Measurements from ENCODE around the gene PPP1R15A. TPM values are rescaled to one million over a fixed set of nuclear protein-coding genes. Genes with fewer than 3 reads are reported as not detected.
"Not testable (repeated sequence)": the region's sequence is repeated elsewhere in the genome, so short reads cannot be mapped to it uniquely, and the experiment has no call there.

PPP1R15A gene
- total RNA-seq, 2 donors from 2014 or later, result 108 to 139 TPM

DNA sequence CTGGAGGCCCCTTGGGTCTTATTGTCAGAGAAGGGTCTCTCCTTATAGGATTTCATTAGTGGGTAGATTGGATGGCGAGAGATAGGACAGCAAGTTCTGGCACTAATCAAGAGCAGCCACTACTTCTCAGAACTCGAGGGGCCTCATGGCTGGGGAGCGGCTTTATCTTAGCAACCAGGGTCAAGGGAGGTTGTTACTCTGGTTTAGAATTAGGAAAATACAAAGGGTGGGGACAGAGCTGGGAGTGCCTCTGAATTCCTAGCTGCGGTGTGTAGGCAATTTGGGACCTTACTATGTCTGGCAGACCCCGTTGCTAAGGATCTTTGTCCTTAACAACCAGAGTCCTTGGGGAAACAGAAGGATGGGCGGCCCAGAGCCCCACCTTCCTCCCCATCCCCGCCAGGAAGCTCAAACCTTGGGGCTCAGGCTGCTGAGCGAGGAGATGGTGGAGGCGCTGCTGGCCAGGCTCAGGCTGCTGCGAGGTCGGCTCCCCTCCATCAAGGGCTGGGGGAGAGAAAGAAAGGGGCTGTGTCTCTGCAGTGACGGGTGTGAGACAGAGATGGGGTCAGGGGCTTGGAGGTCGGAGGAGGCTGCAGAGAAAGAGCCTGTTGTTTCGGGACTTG lies 5.0 kb upstream of the PPP1R15A start:
- TF ChIP-seq, protein P1, sequence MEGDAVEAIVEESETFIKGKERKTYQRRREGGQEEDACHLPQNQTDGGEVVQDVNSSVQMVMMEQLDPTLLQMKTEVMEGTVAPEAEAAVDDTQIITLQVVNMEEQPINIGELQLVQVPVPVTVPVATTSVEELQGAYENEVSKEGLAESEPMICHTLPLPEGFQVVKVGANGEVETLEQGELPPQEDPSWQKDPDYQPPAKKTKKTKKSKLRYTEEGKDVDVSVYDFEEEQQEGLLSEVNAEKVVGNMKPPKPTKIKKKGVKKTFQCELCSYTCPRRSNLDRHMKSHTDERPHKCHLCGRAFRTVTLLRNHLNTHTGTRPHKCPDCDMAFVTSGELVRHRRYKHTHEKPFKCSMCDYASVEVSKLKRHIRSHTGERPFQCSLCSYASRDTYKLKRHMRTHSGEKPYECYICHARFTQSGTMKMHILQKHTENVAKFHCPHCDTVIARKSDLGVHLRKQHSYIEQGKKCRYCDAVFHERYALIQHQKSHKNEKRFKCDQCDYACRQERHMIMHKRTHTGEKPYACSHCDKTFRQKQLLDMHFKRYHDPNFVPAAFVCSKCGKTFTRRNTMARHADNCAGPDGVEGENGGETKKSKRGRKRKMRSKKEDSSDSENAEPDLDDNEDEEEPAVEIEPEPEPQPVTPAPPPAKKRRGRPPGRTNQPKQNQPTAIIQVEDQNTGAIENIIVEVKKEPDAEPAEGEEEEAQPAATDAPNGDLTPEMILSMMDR (IDR thresholded peaks at IDR 0.05), result no peak
- H3K27ac ChIP-seq, result peak overlapping the region in 1 of 2 donors; percentile 86
- H3K27me3 ChIP-seq (replicated peaks; ENCODE audit: insufficient read depth), result no peaks in the 10 kb centered on the region
- no peak for ATAC-seq (ENCODE audit: insufficient number of reproducible peaks, low FRiP score, low read depth)
- no peaks in the 10 kb centered on the region for H3K36me3 ChIP-seq
- peaks cover 3 to 28% of the 10 kb centered on the region in 2 donors for H3K4me1 ChIP-seq (ENCODE audit: control insufficient read depth in 1 of 2, low read depth in 2 of 2)
- DNase-seq (ENCODE audit: low spot score), result no peak
- H3K9me3 ChIP-seq, result no peaks in the 10 kb centered on the region
- H3K4me3 ChIP-seq, result peak overlapping the region; percentile 63

DNA sequence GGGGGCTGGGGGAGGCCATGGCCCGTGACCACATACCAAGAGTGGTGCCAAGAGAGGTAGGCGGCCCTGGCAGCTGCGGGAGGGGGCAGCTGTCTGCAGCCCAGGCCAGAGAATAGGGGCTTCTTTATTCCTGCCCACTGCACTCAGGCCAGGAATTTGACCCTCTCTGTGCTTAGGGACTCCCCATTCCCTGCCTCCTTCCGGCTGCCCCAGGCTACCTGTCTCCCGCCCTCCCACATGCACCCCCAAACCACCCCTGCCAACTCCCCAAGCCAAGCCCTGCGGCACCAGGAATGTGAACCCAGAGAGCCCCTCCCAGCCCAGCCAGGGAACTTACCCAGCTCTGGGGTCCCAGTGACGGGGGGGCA lies 4.5 kb upstream of the PPP1R15A start:
- Histone ChIP-seq H3K4me3 (peak overlapping the region; percentile 63), H3K27me3 (replicated peaks; ENCODE audit: insufficient read depth) (no peaks in the 10 kb centered on the region), H3K4me1 (ENCODE audit: control insufficient read depth in 1 of 2, low read depth in 2 of 2) (peaks cover 3 to 28% of the 10 kb centered on the region in 2 donors), H3K9me3 (no peaks in the 10 kb centered on the region), H3K36me3 (no peaks in the 10 kb centered on the region), H3K27ac (peak overlapping the region; percentile 85 to 86)
- ATAC-seq (ENCODE audit: insufficient number of reproducible peaks, low FRiP score, low read depth), result no peak
- TF ChIP-seq, protein P1 (IDR thresholded peaks at IDR 0.05), result no peak
- DNase-seq (ENCODE audit: low spot score), result no peak

DNA sequence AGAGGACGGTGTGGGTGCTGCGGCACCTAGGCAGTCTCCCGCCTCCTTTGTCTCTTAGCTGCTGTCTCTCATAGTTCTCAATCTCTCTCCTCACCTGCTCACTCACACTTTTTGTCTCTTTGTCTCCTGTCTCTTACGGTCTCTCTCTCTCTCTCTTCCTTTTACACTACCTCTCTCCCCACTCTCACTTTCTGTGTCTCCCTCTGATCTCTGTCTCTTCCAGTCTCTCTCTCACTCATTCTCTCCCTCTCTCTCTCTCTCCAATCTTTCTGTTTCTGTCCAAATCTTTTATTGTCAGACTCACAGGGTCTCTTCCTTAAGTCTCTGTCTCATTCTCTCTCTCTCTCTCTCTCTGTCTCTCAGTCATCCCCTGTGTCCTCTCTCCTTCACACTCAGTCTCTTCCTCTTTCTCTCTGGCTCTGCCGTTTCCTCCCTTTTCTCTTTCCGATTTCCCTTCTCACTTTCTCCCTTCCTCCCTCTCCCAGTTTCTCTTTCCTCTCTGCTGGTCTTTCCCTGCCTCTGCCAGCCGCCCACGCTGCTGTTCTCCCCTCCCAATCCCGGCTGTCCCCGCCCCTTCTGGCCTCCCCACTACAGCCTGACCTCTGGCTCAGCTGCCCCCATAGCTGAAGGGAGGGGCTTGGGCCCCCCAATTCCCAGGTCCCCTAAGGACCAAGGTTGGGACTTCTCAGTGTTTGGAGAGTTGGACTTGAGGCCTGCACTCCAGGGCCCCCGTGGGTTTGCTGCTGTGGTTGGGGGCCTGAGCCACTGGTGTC lies 3.9 kb upstream of the PPP1R15A start, which contains the start of gene PLEKHA4:
PLEKHA4 (minus strand) TSS at position 504 of the 773 bp plus-strand sequence. CDS start 997 bp downstream, outside the sequence.
- no peaks in the 10 kb centered on the region for H3K27me3 ChIP-seq (replicated peaks; ENCODE audit: insufficient read depth)
- no peaks in the 10 kb centered on the region for H3K9me3 ChIP-seq
- peaks cover 3 to 28% of the 10 kb centered on the region in 2 donors for H3K4me1 ChIP-seq (ENCODE audit: control insufficient read depth in 1 of 2, low read depth in 2 of 2)
- DNase-seq (ENCODE audit: low spot score) (no peak), ATAC-seq (ENCODE audit: insufficient number of reproducible peaks, low FRiP score, low read depth) (no peak)
- H3K27ac ChIP-seq, result peak within 1 kb of the TSS; percentile 85 to 86
- H3K4me3 ChIP-seq, result peak within 1 kb of the TSS; percentile 63
- TF ChIP-seq, protein P1 (IDR thresholded peaks at IDR 0.05), result no peak
- H3K36me3 ChIP-seq, result no peaks in the 10 kb centered on the region

DNA sequence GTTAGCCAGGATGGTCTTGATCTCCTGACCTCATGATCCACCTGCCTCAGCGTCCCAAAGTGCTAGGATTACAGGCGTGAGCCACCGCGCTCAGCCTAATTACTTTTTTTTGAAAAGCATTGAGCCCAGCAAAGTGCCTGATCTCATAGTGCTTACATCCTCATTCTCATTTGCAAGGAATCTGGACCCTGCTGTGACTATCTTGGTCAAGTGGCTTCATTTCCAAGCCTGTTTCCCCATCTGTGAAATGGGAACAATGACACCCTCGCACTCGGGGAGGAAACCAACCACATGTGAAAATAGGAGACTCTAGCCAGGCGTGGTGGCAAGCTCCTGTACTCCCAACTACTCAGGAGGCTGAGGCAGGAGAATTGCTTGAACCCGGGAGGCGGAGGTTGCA lies 2.2 kb upstream of the PPP1R15A start:
- H3K4me3 ChIP-seq, result no peak overlapping the region
- no peak for DNase-seq (ENCODE audit: low spot score)
- H3K27ac ChIP-seq, result no peak overlapping the region
- H3K36me3 ChIP-seq, result peaks cover 13% of the 10 kb centered on the region
- H3K9me3 ChIP-seq, result no peaks in the 10 kb centered on the region
- peaks cover 3 to 28% of the 10 kb centered on the region in 2 donors for H3K4me1 ChIP-seq (ENCODE audit: control insufficient read depth in 1 of 2, low read depth in 2 of 2)
- no peak for ATAC-seq (ENCODE audit: insufficient number of reproducible peaks, low FRiP score, low read depth)
- no peaks in the 10 kb centered on the region for H3K27me3 ChIP-seq (replicated peaks; ENCODE audit: insufficient read depth)
- TF ChIP-seq, protein P1 (IDR thresholded peaks at IDR 0.05), result no peak

DNA sequence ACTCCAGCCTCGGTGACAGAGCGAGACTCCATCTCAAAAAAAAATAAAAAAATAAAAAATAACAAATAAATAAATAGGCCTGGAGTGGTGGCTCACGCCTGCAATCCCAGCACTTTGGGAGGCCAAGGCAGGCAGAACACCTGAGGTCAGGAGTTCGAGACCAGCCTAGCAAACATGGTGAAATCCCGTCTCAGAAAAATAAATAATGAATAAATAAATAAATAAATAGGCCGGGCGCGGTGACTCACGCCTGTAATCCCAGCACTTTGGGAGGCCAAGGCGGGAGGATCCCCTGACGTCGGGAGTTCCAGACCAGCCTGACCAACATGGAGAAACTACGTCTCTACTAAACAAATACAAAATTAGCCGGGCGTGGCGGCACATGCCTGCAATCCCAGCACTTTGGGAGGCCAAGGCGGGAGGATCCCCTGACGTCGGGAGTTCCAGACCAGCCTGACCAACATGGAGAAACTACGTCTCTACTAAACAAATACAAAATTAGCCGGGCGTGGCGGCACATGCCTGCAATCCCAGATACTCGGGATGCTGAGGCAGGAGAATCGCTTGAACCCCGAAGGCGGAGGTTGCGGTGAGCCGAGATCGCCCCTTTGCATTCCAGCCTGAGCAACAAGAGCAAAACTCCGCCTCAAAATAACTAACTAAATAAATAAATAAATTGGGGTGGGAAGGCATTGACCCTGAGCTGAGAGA lies 595 bp upstream of the PPP1R15A start:
- peaks cover 28% of the 10 kb centered on the region for H3K36me3 ChIP-seq
- not testable (repeated sequence) for DNase-seq (ENCODE audit: low spot score); H3K9me3 ChIP-seq; H3K27me3 ChIP-seq (replicated peaks; ENCODE audit: insufficient read depth); ATAC-seq (ENCODE audit: insufficient number of reproducible peaks, low FRiP score, low read depth)
- peaks cover 14 to 36% of the 10 kb centered on the region in 2 donors for H3K4me1 ChIP-seq (ENCODE audit: control insufficient read depth in 1 of 2, low read depth in 2 of 2)
- peak overlapping the region; percentile 69 to 100 for H3K27ac ChIP-seq
- H3K4me3 ChIP-seq, result peak overlapping the region; percentile 95

All from thoracic aorta (tissue), 2 donors.